GM19438 (cell line): ENCODE results near the gene RPL37.
A peak's percentile ranks its signal among the peaks of the same experiment; 100 is the strongest.
"Not testable (repeated sequence)": the region's sequence is repeated elsewhere in the genome, so short reads cannot be mapped to it uniquely, and the experiment has no call there.

Experiments
- ATAC-seq: cut with Tn5 transposase; IDR thresholded peaks from one replicate; pipeline ENCODE4 v1.9.1; 2021; ENCODE audit warnings: low read depth; ENCODE audit not compliant: unreplicated experiment

Gene RPL37

GRCh38 chr5:40798012-40798800 lies 36.8 kb downstream of the RPL37 start, which contains the start of gene PRKAA1:
Gene PRKAA1, minus strand, starts transcription at chr5:40798374. Its CDS starts 185 bp downstream, at chr5:40798189.
- ATAC-seq = peak; percentile 87

GRCh38 chr5:40797273-40798011 lies 37.6 kb downstream of the RPL37 start:
- ATAC-seq = peak; percentile 54

- no peak for ATAC-seq
These were observed 38.5 kb downstream of the RPL37 start for GRCh38 chr5:40796487-40796889.

- ATAC-seq = not testable (repeated sequence)
These were observed 40.1 kb downstream of the RPL37 start for GRCh38 chr5:40794877-40795276.

- ATAC-seq = not testable (repeated sequence)
These were observed 40.7 kb downstream of the RPL37 start for GRCh38 chr5:40794340-40794739.

GRCh38 chr5:40792691-40793090 lies 42.3 kb downstream of the RPL37 start:
- ATAC-seq = not testable (repeated sequence)

GRCh38 chr5:40791715-40792139 lies 43.3 kb downstream of the RPL37 start:
- ATAC-seq = no peak

- no peak for ATAC-seq
These were observed 44.0 kb downstream of the RPL37 start for GRCh38 chr5:40790947-40791593.

- ATAC-seq = not testable (repeated sequence)
These were observed 46.1 kb downstream of the RPL37 start for GRCh38 chr5:40788941-40789340.

- ATAC-seq = no peak
These were observed 47.0 kb downstream of the RPL37 start for GRCh38 chr5:40787986-40788385.

GRCh38 chr5:40786664-40787063 lies 48.4 kb downstream of the RPL37 start:
- ATAC-seq = not testable (repeated sequence)

GRCh38 chr5:40784916-40785315 lies 50.1 kb downstream of the RPL37 start:
- ATAC-seq = no peak

- no peak for ATAC-seq
These were observed 50.9 kb downstream of the RPL37 start for GRCh38 chr5:40784027-40784653.

GRCh38 chr5:40781843-40782409 lies 53.1 kb downstream of the RPL37 start:
- no peak for ATAC-seq

- ATAC-seq = no peak
These were observed 54.2 kb downstream of the RPL37 start for GRCh38 chr5:40780858-40781257.

GRCh38 chr5:40780199-40780598 lies 54.8 kb downstream of the RPL37 start:
- ATAC-seq = no peak

- no peak for ATAC-seq
These were observed 55.5 kb downstream of the RPL37 start for GRCh38 chr5:40779561-40779960.

- ATAC-seq = no peak
These were observed 56.9 kb downstream of the RPL37 start for GRCh38 chr5:40778133-40778532.

GRCh38 chr5:40776658-40776977 lies 58.4 kb downstream of the RPL37 start:
- no peak for ATAC-seq

- ATAC-seq = no peak
These were observed 59.0 kb downstream of the RPL37 start for GRCh38 chr5:40775846-40776657.
